Measurements from ENCODE around the gene CCNT2. TPM values are rescaled to one million over a fixed set of nuclear protein-coding genes. Genes with fewer than 3 reads are reported as not detected.
"Not testable (repeated sequence)": the region's sequence is repeated elsewhere in the genome, so short reads cannot be mapped to it uniquely, and the experiment has no call there.

CCNT2 gene
- total RNA-seq, 3 donors from 2014 or later (not counting 1 experiment from before 2014, with no cell fraction given): 86.9 to 93.1 (median 87.8) TPM

GRCh38 chr2:134892282-134893035, 26.2 kb upstream of the CCNT2 start:
- no peak overlapping the region for H3K4me3 ChIP-seq (ENCODE audit: low read length)
- Mint-ChIP-seq H3K36me3 (no peaks in the 10 kb centered on the region), H3K4me1 (no peaks in the 10 kb centered on the region), H3K27ac (no peak overlapping the region), H3K27me3 (ENCODE audit: low read depth in 2 of 2) (peaks cover 0 to 2% of the 10 kb centered on the region in 2 donors), H3K4me3 (no peak overlapping the region), H3K9me3 (no peaks in the 10 kb centered on the region)
- no peak for ATAC-seq
- DNase-seq: no peak
- H3K27me3 ChIP-seq (ENCODE audit: control insufficient read depth, insufficient read depth, low read length): no peaks in the 10 kb centered on the region
- intact Hi-C loops (cut with micrococcal nuclease): no loop called here
- H3K4me1 ChIP-seq (ENCODE audit: control insufficient read depth, insufficient read depth, low read length): no peaks in the 10 kb centered on the region
- H3K27ac ChIP-seq (ENCODE audit: low read length): no peak overlapping the region
- TF ChIP-seq, protein P1, sequence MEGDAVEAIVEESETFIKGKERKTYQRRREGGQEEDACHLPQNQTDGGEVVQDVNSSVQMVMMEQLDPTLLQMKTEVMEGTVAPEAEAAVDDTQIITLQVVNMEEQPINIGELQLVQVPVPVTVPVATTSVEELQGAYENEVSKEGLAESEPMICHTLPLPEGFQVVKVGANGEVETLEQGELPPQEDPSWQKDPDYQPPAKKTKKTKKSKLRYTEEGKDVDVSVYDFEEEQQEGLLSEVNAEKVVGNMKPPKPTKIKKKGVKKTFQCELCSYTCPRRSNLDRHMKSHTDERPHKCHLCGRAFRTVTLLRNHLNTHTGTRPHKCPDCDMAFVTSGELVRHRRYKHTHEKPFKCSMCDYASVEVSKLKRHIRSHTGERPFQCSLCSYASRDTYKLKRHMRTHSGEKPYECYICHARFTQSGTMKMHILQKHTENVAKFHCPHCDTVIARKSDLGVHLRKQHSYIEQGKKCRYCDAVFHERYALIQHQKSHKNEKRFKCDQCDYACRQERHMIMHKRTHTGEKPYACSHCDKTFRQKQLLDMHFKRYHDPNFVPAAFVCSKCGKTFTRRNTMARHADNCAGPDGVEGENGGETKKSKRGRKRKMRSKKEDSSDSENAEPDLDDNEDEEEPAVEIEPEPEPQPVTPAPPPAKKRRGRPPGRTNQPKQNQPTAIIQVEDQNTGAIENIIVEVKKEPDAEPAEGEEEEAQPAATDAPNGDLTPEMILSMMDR (IDR thresholded peaks at IDR 0.05): no peak
- WGBS (ENCODE audit: insufficient coverage): 100% methylated on average over 1 of the region's 1 CpG
- no peaks in the 10 kb centered on the region for H3K9me3 ChIP-seq (ENCODE audit: control insufficient read depth, insufficient read depth, low read length)
- no peaks in the 10 kb centered on the region for H3K36me3 ChIP-seq (ENCODE audit: control insufficient read depth, insufficient read depth, low read length)

GRCh38 chr2:134897932-134898331, 20.7 kb upstream of the CCNT2 start:
- H3K27me3 ChIP-seq (ENCODE audit: control insufficient read depth, insufficient read depth, low read length): no peaks in the 10 kb centered on the region

GRCh38 chr2:134899204-134899603, 19.4 kb upstream of the CCNT2 start:
- H3K27ac ChIP-seq (ENCODE audit: low read length): no peak overlapping the region
- H3K4me1 ChIP-seq (ENCODE audit: control insufficient read depth, insufficient read depth, low read length): no peaks in the 10 kb centered on the region
- H3K9me3 ChIP-seq (ENCODE audit: control insufficient read depth, insufficient read depth, low read length): no peaks in the 10 kb centered on the region
- Mint-ChIP-seq H3K36me3 (no peaks in the 10 kb centered on the region), H3K9me3 (no peaks in the 10 kb centered on the region), H3K4me1 (no peaks in the 10 kb centered on the region), H3K27me3 (ENCODE audit: low read depth in 2 of 2) (peaks cover 0 to 5% of the 10 kb centered on the region in 2 donors), H3K27ac (no peak overlapping the region), H3K4me3 (no peak overlapping the region)
- TF ChIP-seq, protein P1 (IDR thresholded peaks at IDR 0.05): no peak
- no peak for DNase-seq
- intact Hi-C loops (cut with micrococcal nuclease): loop anchor here (5.0 kb wide), 2 partner anchors 432 to 782 kb away; no protein-coding TSS in a partner anchor
- H3K4me3 ChIP-seq (ENCODE audit: low read length): no peak overlapping the region
- H3K27me3 ChIP-seq (ENCODE audit: control insufficient read depth, insufficient read depth, low read length): no peaks in the 10 kb centered on the region
- ATAC-seq: no peak
- H3K36me3 ChIP-seq (ENCODE audit: control insufficient read depth, insufficient read depth, low read length): no peaks in the 10 kb centered on the region

More at GRCh38 chr2:134897932-134898331, 20.7 kb upstream of the CCNT2 start:
- ATAC-seq: no peak
- Mint-ChIP-seq H3K36me3 (no peaks in the 10 kb centered on the region), H3K4me3 (no peak overlapping the region), H3K9me3 (no peaks in the 10 kb centered on the region), H3K4me1 (no peaks in the 10 kb centered on the region), H3K27ac (no peak overlapping the region), H3K27me3 (ENCODE audit: low read depth in 2 of 2) (peaks cover 0 to 2% of the 10 kb centered on the region in 2 donors)
- Histone ChIP-seq H3K36me3 (ENCODE audit: control insufficient read depth, insufficient read depth, low read length) (no peaks in the 10 kb centered on the region), H3K27ac (ENCODE audit: low read length) (no peak overlapping the region), H3K4me3 (ENCODE audit: low read length) (no peak overlapping the region), H3K9me3 (ENCODE audit: control insufficient read depth, insufficient read depth, low read length) (no peaks in the 10 kb centered on the region), H3K4me1 (ENCODE audit: control insufficient read depth, insufficient read depth, low read length) (no peaks in the 10 kb centered on the region)
- TF ChIP-seq, protein P1 (IDR thresholded peaks at IDR 0.05): peak; percentile 66
- intact Hi-C loops (cut with micrococcal nuclease): loop anchor here (1.0 to 5.0 kb wide), 3 partner anchors 431 to 781 kb away; no protein-coding TSS in a partner anchor
- DNase-seq: peak in 1 of 2 donors; percentile 38

DNA sequence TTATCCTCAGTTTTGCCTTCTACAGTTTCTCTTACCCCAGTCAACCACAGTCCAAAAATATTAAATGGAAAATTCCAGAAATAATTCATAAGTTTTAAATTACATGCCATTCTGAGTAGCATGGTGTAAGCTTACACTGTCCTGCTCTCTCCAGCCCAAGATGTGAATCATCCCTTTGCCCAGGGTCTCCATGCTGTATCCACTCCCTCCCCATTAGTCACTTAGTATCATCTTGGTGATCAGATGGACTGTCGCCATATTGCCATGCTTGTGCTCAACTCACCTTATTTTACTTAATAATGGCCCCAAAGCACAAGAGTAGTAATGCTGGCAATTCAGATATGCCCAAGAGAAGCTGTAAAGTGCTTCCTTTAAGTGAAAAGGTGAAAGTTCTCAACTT, 18.5 kb upstream of the CCNT2 start:
- H3K27me3 Mint-ChIP-seq (ENCODE audit: low read depth in 2 of 2): peaks cover 0 to 5% of the 10 kb centered on the region in 2 donors
- no peak overlapping the region for H3K27ac Mint-ChIP-seq
- H3K36me3 Mint-ChIP-seq: no peaks in the 10 kb centered on the region
- H3K9me3 Mint-ChIP-seq: no peaks in the 10 kb centered on the region
- Histone ChIP-seq H3K36me3 (ENCODE audit: control insufficient read depth, insufficient read depth, low read length) (no peaks in the 10 kb centered on the region), H3K27ac (ENCODE audit: low read length) (no peak overlapping the region), H3K27me3 (ENCODE audit: control insufficient read depth, insufficient read depth, low read length) (no peaks in the 10 kb centered on the region), H3K9me3 (ENCODE audit: control insufficient read depth, insufficient read depth, low read length) (no peaks in the 10 kb centered on the region), H3K4me1 (ENCODE audit: control insufficient read depth, insufficient read depth, low read length) (no peaks in the 10 kb centered on the region), H3K4me3 (ENCODE audit: low read length) (no peak overlapping the region)
- TF ChIP-seq, protein P1 (IDR thresholded peaks at IDR 0.05): no peak
- intact Hi-C loops (cut with micrococcal nuclease): no loop called here
- 88% methylated on average over 1 of the region's 1 CpG for WGBS (ENCODE audit: insufficient coverage)
- no peaks in the 10 kb centered on the region for H3K4me1 Mint-ChIP-seq
- no peak for ATAC-seq
- H3K4me3 Mint-ChIP-seq: no peak overlapping the region
- DNase-seq: no peak

GRCh38 chr2:134903701-134904100, 14.9 kb upstream of the CCNT2 start:
- H3K4me3 Mint-ChIP-seq; H3K27ac Mint-ChIP-seq; H3K36me3 ChIP-seq (ENCODE audit: control insufficient read depth, insufficient read depth, low read length); H3K9me3 ChIP-seq (ENCODE audit: control insufficient read depth, insufficient read depth, low read length); H3K9me3 Mint-ChIP-seq; H3K27me3 ChIP-seq (ENCODE audit: control insufficient read depth, insufficient read depth, low read length); H3K27ac ChIP-seq (ENCODE audit: low read length); H3K27me3 Mint-ChIP-seq (ENCODE audit: low read depth in 2 of 2); intact Hi-C loops (cut with micrococcal nuclease); DNase-seq; ATAC-seq; H3K4me1 ChIP-seq (ENCODE audit: control insufficient read depth, insufficient read depth, low read length); H3K36me3 Mint-ChIP-seq; H3K4me1 Mint-ChIP-seq; H3K4me3 ChIP-seq (ENCODE audit: low read length): not testable (repeated sequence)
- 96% methylated on average over 12 of the region's 13 CpGs for WGBS (ENCODE audit: insufficient coverage)
